Psoas muscle (tissue), 8 donors: ENCODE results near the gene TYK2. TPM values are rescaled to one million over a fixed set of nuclear protein-coding genes. Genes with fewer than 3 reads are reported as not detected.
"Not testable (repeated sequence)": the region's sequence is repeated elsewhere in the genome, so short reads cannot be mapped to it uniquely, and the experiment has no call there.

Experiments used
- ATAC-seq, 4 donors: fragments of 200-7000 bp; cut with Tn5 transposase; one replicate each; pipeline ENCODE4 v1.9.1; 2020; ENCODE audit warnings: moderate library complexity in 3 of 4, mild to moderate bottlenecking in 2 of 4
- DNase-seq, 2 donors: peaks; one replicate each; pipeline ENCODE4 v3.0.0-alpha.2; 2020
- H3K27ac ChIP-seq: fragments of 200-600 bp; one replicate; pipeline ENCODE4 v1.8.0; 2022
- H3K27me3 ChIP-seq, 3 donors: fragments of 200-600 bp in 1 of 3; one replicate each; pipeline versions ENCODE4 v1.6.1 to v1.8.0; 2013 to 2022; ENCODE audit warnings: low read length in 2 of 3, mild to moderate bottlenecking in 2 of 3, moderate library complexity in 1 of 3; ENCODE audit not compliant: insufficient read depth in 3 of 3
- H3K36me3 ChIP-seq, 2 donors: fragments of 200-600 bp in 1 of 2; one replicate each; pipeline versions ENCODE4 v1.6.1 to v1.8.0; 2013 to 2022; ENCODE audit warnings: low read depth in 1 of 2, mild to moderate bottlenecking in 1 of 2, moderate library complexity in 1 of 2; ENCODE audit not compliant: insufficient read depth in 1 of 2
- H3K4me1 ChIP-seq: fragments of 200-600 bp; one replicate; pipeline ENCODE4 v1.8.0; 2022
- H3K4me3 ChIP-seq: fragments of 200-600 bp; one replicate; pipeline ENCODE4 v1.8.0; 2022; ENCODE audit warnings: mild to moderate bottlenecking
- H3K9me3 ChIP-seq: fragments of 200-600 bp; one replicate; pipeline ENCODE4 v1.8.0; 2022
- CTCF ChIP-seq: fragments of 200-600 bp; IDR thresholded peaks from one replicate; pipeline ENCODE4 v1.8.0; 2022; ENCODE audit warnings: antibody characterized with exemption
- WGBS, 3 donors: extraction: QIAGEN DNeasy Blood & Tissue Kit; methylation state at CpG; one replicate each; pipeline versions ENCODE4 v1.1.6 to v1.1.7; 2013; 5-methylcytosine and 5-hydroxymethylcytosine counted together
- intact Hi-C, 2 donors: fragments of 100-400 bp; cut with DNase I; formaldehyde crosslinking; loops; one replicate each; pipeline versions ENCODE4 v1.11.0 to v1.14.2; 2022
- polyA plus RNA-seq, 3 donors: library from polyadenylated mRNA; stranded (reverse); fragments of 200-250 nt; gene quantifications; one replicate each; pipeline ENCODE4 v1.2.3, GENCODE V29; 2013
- total RNA-seq, 4 donors: library from RNA; stranded (reverse); fragmentation: NEBNext Ultra II Directional in 2 of 4; extraction: Animal tissue kit (Norgen Biotek cat#: 25700) in 2 of 4; gene quantifications; one replicate each; pipeline versions ENCODE4 v1.2.1 to v1.2.4, GENCODE V29; 2021 to 2023
- donor health status: healthy with polysubstance abuse.
- donor health status: DM: no; HTN: no; CAD: no; lungs with moderate emphysema.
- donor health status: Bipolar disorder and iron deficiency.
- donor health status: healthy.
- donor health status: DM: yes; HTN: yes; CAD: no.
- donor health status: DM: no; HTN: no; CAD: no.
- donor health status: DM: no; HTN: no; CAD: no.
- donor health status: DM: yes; HTN: yes; CAD: no.

The TYK2 gene
- total and polyA plus RNA-seq, 7 donors = 37.1 to 58.8 (median 41.7) TPM

- no peak overlapping the region for H3K27ac ChIP-seq
- H3K4me3 ChIP-seq = no peak overlapping the region
- intact Hi-C loops = loop anchor here in 1 of 2 donors (5.0 kb wide), 1 partner anchor 52 kb away; the partner anchor contains the start of gene RAVER1
- TF ChIP-seq CTCF = no peak
- no peak for DNase-seq
- WGBS, 3 donors = 67 to 81% (median 75%) methylated on average over 9 of the region's 9 CpGs
- no peaks in the 10 kb centered on the region for H3K36me3 ChIP-seq
- ATAC-seq = no peak
- no peaks in the 10 kb centered on the region for H3K27me3 ChIP-seq
- H3K4me1 ChIP-seq = peaks cover 3% of the 10 kb centered on the region
- H3K9me3 ChIP-seq = no peaks in the 10 kb centered on the region
These were observed 4.2 kb upstream of the TYK2 start for GRCh38 chr19:10384580-10384979.

- not testable (repeated sequence) for ATAC-seq, H3K4me1 ChIP-seq, H3K27me3 ChIP-seq, H3K9me3 ChIP-seq, DNase-seq, H3K4me3 ChIP-seq, H3K27ac ChIP-seq
- 82 to 88% (median 84%) methylated on average over 8 of the region's 8 CpGs for WGBS, 3 donors
- intact Hi-C loops = loop anchor here in 1 of 2 donors (5.0 kb wide), 1 partner anchor 51 kb away; the partner anchor contains the start of gene RAVER1
- peaks cover 0 to 11% of the 10 kb centered on the region in 2 donors for H3K36me3 ChIP-seq
These were observed 2.8 kb upstream of the TYK2 start for GRCh38 chr19:10383223-10383499.

- Histone ChIP-seq H3K27ac (peak overlapping the region; percentile 80), H3K9me3 (no peaks in the 10 kb centered on the region), H3K4me3 (peak overlapping the region; percentile 85), H3K27me3 (no peaks in the 10 kb centered on the region), H3K36me3 (peaks cover 0 to 23% of the 10 kb centered on the region in 2 donors), H3K4me1 (peaks cover 6% of the 10 kb centered on the region)
- intact Hi-C loops = loop anchor here in 1 of 2 donors (5.0 kb wide), 1 partner anchor 48 kb away; the partner anchor contains the start of gene RAVER1
- DNase-seq (no peak), ATAC-seq (peak in 1 of 4 donors; percentile 3)
- TF ChIP-seq CTCF = no peak
- WGBS, 3 donors = 0 to 1% (median 0%) methylated on average over 10 of the region's 10 CpGs
These were observed 476 bp downstream of the TYK2 start for GRCh38 chr19:10379880-10380312.

- ATAC-seq (no peak), DNase-seq (no peak)
- no peaks in the 10 kb centered on the region for H3K9me3 ChIP-seq
- TF ChIP-seq CTCF = no peak
- H3K36me3 ChIP-seq = peaks cover 0 to 31% of the 10 kb centered on the region in 2 donors
- intact Hi-C loops = no loop called here
- no peak overlapping the region for H3K4me3 ChIP-seq
- 87 to 96% (median 95%) methylated on average over 5 to 8 of the region's 8 CpGs for WGBS, 3 donors
- no peaks in the 10 kb centered on the region for H3K27me3 ChIP-seq
- H3K27ac ChIP-seq = no peak overlapping the region
- H3K4me1 ChIP-seq = peaks cover 6% of the 10 kb centered on the region
These were observed 2.2 kb downstream of the TYK2 start for GRCh38 chr19:10378124-10378523.

GRCh38 chr19:10377140-10377640 is 3.2 kb downstream of the TYK2 start:
- H3K27ac ChIP-seq, H3K4me1 ChIP-seq, DNase-seq, H3K4me3 ChIP-seq, ATAC-seq, intact Hi-C loops, H3K27me3 ChIP-seq, H3K9me3 ChIP-seq: not testable (repeated sequence)
- 89 to 95% (median 91%) methylated on average over 2 of the region's 2 CpGs for WGBS, 3 donors
- peaks cover 0 to 41% of the 10 kb centered on the region in 2 donors for H3K36me3 ChIP-seq

GRCh38 chr19:10374931-10375330 is 5.4 kb downstream of the TYK2 start:
- no peak for ATAC-seq
- H3K36me3 ChIP-seq = peaks cover 0 to 54% of the 10 kb centered on the region in 2 donors
- intact Hi-C loops = no loop called here
- H3K4me3 ChIP-seq = no peak overlapping the region
- H3K9me3 ChIP-seq = no peaks in the 10 kb centered on the region
- TF ChIP-seq CTCF = no peak
- WGBS, 3 donors = 81 to 89% (median 88%) methylated on average over 5 of the region's 5 CpGs
- DNase-seq = no peak
- H3K27ac ChIP-seq = no peak overlapping the region
- H3K4me1 ChIP-seq = peaks cover 6% of the 10 kb centered on the region
- H3K27me3 ChIP-seq = no peaks in the 10 kb centered on the region
